Panc1 (cell line): ENCODE results near the gene SELENOP.

ENCODE experiments used
- POLR2AphosphoS5 ChIP-seq: IDR thresholded peaks from 2 replicates; pipeline ENCODE4 v1.6.1; 2012; ENCODE audit warnings: mild to moderate bottlenecking, low read depth, low read length, moderate library complexity
- SIN3A ChIP-seq: IDR thresholded peaks from 2 replicates; pipeline ENCODE4 v1.6.1; 2012; ENCODE audit warnings: low read depth, mild to moderate bottlenecking, low read length, moderate library complexity, borderline replicate concordance; ENCODE audit not compliant: insufficient read depth
- TCF7L2 ChIP-seq: IDR thresholded peaks from 2 replicates; pipeline ENCODE4 v1.6.1; 2011; ENCODE audit warnings: mild to moderate bottlenecking, low read depth, low read length, inconsistent platforms
- TF ChIP-seq, protein P1 (sequence below), 2 experiments: IDR thresholded peaks; 2 replicates each; pipeline ENCODE4 v1.6.1; 2011 to 2012; ENCODE audit warnings: low read depth in 2 of 2, control low read depth in 1 of 2, low read length in 1 of 2, mild to moderate bottlenecking in 1 of 2, moderate library complexity in 1 of 2; ENCODE audit not compliant: insufficient read depth in 1 of 2
- TF ChIP-seq, protein P2 (sequence below): fragments of 450-650 bp; IDR thresholded peaks from 2 replicates; pipeline ENCODE4 v1.5.1; 2017; ENCODE audit warnings: mild to moderate bottlenecking

DNA sequence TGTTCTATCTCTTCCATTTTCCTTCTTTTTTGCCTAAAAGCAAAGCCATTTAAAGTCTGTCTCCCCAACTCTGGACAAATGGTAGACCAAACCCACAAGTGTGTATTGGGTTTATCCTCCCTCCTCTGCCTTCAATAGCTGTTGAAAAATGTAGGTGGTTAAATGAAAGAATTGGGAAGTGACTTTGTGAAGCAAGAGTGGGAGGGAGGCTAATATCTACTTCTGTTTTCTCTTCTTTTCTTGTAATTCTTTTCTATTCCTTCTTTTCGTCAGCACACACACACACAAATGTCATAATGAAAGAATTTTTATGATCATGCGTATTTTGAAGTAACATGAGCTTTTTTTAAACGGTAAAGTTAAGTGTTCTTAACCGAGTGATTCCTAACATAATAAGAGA, 51.3 kb downstream of the SELENOP start:
- TF ChIP-seq POLR2AphosphoS5, result no peak
- TF ChIP-seq TCF7L2, result no peak
- no peak for TF ChIP-seq SIN3A
- TF ChIP-seq, protein P1, sequence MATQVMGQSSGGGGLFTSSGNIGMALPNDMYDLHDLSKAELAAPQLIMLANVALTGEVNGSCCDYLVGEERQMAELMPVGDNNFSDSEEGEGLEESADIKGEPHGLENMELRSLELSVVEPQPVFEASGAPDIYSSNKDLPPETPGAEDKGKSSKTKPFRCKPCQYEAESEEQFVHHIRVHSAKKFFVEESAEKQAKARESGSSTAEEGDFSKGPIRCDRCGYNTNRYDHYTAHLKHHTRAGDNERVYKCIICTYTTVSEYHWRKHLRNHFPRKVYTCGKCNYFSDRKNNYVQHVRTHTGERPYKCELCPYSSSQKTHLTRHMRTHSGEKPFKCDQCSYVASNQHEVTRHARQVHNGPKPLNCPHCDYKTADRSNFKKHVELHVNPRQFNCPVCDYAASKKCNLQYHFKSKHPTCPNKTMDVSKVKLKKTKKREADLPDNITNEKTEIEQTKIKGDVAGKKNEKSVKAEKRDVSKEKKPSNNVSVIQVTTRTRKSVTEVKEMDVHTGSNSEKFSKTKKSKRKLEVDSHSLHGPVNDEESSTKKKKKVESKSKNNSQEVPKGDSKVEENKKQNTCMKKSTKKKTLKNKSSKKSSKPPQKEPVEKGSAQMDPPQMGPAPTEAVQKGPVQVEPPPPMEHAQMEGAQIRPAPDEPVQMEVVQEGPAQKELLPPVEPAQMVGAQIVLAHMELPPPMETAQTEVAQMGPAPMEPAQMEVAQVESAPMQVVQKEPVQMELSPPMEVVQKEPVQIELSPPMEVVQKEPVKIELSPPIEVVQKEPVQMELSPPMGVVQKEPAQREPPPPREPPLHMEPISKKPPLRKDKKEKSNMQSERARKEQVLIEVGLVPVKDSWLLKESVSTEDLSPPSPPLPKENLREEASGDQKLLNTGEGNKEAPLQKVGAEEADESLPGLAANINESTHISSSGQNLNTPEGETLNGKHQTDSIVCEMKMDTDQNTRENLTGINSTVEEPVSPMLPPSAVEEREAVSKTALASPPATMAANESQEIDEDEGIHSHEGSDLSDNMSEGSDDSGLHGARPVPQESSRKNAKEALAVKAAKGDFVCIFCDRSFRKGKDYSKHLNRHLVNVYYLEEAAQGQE (IDR thresholded peaks at IDR 0.05; ENCODE audit: insufficient read depth in 1 of 2, low read depth in 2 of 2, low read length in 1 of 2), result no peak
- TF ChIP-seq, protein P2, sequence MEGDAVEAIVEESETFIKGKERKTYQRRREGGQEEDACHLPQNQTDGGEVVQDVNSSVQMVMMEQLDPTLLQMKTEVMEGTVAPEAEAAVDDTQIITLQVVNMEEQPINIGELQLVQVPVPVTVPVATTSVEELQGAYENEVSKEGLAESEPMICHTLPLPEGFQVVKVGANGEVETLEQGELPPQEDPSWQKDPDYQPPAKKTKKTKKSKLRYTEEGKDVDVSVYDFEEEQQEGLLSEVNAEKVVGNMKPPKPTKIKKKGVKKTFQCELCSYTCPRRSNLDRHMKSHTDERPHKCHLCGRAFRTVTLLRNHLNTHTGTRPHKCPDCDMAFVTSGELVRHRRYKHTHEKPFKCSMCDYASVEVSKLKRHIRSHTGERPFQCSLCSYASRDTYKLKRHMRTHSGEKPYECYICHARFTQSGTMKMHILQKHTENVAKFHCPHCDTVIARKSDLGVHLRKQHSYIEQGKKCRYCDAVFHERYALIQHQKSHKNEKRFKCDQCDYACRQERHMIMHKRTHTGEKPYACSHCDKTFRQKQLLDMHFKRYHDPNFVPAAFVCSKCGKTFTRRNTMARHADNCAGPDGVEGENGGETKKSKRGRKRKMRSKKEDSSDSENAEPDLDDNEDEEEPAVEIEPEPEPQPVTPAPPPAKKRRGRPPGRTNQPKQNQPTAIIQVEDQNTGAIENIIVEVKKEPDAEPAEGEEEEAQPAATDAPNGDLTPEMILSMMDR, result no peak
